K562 (cell line): Measurements from ENCODE around the gene VASH1. TPM values are rescaled to one million over a fixed set of nuclear protein-coding genes. Genes with fewer than 3 reads are reported as not detected.

Experiments used
- NFE2 ChIP-seq: IDR thresholded peaks from 2 replicates; pipeline ENCODE4 v1.6.1; 2014; ENCODE audit warnings: antibody characterized with exemption, low read depth
- SRF ChIP-seq, 2 experiments: fragments of 250-450, 450-650 bp in 1 of 2; sonication (Bioruptor Pico) in 1 of 2; sonication (generic) in 1 of 2; formaldehyde crosslinking; IDR thresholded peaks; 2 replicates each; pipeline versions ENCODE4 v1.5.0 to v1.5.1; 2020 to 2022; ENCODE audit warnings: mild to moderate bottlenecking in 1 of 2, missing genetic modification reagents in 1 of 2
- STAT6 ChIP-seq: sonication (generic); formaldehyde crosslinking; IDR thresholded peaks from 2 replicates; pipeline ENCODE4 v1.8.1; 2023; ENCODE audit warnings: mild to moderate bottlenecking, missing genetic modification reagents
- polyA plus RNA-seq, 8 experiments: library from polyadenylated mRNA; depleted of rRNA in 4 of 8; stranded (reverse) in 5 of 8; unstranded in 3 of 8; fragments of >200 nt; fragmentation: Nextera tagmentation in 2 of 8; fragmentation: Illumina TruSeq in 1 of 8; extraction: Ambion mirVana in 2 of 8; extraction: Trizol in 1 of 8; gene quantifications; 2 replicates each; pipeline versions ENCODE4 v1.2.1 to v1.2.3, GENCODE V29; 2011 to 2014; ENCODE audit warnings: inconsistent platforms in 1 of 8, missing spikeins in 1 of 8
- total RNA-seq, 7 experiments: library from RNA; depleted of rRNA in 6 of 7; stranded (reverse); fragments of >200 nt in 6 of 7; fragmentation: Illumina TruSeq in 2 of 7; extraction: Trizol in 2 of 7; gene quantifications; 2 replicates each; pipeline versions ENCODE4 v1.2.1 to v1.2.3, GENCODE V29; 2011 to 2021; ENCODE audit warnings: low replicate concordance in 1 of 7
- TF ChIP-seq, protein P1 (sequence below): sonication (generic); formaldehyde crosslinking; IDR thresholded peaks from 2 replicates; pipeline ENCODE4 v1.8.1; 2023; ENCODE audit warnings: mild to moderate bottlenecking, missing genetic modification reagents

The VASH1 gene
- total and polyA plus RNA-seq, 9 of the 15 experiments (the other 6 are each of a cell fraction or from before 2014, with no cell fraction given): 0.01 to 0.43 (median 0.13) TPM; not detected in 1

DNA sequence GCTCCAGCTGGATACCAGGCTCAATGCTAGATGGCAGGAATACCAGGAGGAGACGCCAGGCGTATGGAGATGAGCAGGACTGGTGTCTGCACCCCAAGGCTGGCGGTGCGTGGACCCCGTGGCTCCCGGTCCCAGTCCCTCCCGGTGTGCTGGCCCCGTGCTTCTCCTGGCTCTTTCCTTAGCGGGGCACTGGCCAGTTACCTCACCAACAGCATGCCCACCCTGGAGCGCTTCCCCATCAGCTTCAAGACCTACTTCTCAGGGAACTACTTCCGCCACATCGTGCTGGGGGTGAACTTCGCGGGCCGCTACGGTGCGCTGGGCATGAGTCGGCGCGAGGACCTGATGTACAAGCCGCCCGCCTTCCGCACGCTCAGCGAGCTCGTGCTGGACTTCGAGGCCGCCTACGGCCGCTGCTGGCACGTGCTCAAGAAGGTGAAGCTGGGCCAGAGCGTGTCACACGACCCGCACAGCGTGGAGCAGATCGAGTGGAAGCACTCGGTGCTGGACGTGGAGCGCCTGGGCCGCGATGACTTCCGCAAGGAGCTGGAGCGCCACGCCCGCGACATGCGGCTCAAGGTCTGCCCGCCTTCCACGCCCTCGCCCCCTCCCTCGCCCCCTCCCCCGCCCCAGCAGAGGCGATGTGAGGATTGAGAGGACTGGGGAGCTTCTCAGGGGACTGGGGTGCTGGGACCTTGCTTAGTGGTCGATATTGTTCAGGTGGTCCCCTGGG is 14.6 kb downstream of the VASH1 start (continued):
- TF ChIP-seq STAT6 (CRISPR knock-in tag): no peak
- no peak for TF ChIP-seq NFE2
- TF ChIP-seq, protein P1, sequence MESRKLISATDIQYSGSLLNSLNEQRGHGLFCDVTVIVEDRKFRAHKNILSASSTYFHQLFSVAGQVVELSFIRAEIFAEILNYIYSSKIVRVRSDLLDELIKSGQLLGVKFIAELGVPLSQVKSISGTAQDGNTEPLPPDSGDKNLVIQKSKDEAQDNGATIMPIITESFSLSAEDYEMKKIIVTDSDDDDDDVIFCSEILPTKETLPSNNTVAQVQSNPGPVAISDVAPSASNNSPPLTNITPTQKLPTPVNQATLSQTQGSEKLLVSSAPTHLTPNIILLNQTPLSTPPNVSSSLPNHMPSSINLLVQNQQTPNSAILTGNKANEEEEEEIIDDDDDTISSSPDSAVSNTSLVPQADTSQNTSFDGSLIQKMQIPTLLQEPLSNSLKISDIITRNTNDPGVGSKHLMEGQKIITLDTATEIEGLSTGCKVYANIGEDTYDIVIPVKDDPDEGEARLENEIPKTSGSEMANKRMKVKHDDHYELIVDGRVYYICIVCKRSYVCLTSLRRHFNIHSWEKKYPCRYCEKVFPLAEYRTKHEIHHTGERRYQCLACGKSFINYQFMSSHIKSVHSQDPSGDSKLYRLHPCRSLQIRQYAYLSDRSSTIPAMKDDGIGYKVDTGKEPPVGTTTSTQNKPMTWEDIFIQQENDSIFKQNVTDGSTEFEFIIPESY (CRISPR knock-in tag): peak; percentile 94
- TF ChIP-seq SRF (CRISPR knock-in tag; IDR thresholded peaks at IDR 0.05): no peak
- TF ChIP-seq, all 486 proteins: peak for 3
